HG03439 (cell line): ENCODE results near the gene ARHGAP29.
"Not testable (repeated sequence)": the region's sequence is repeated elsewhere in the genome, so short reads cannot be mapped to it uniquely, and the experiment has no call there.

Experiments
- ATAC-seq: cut with Tn5 transposase; IDR thresholded peaks from one replicate; pipeline ENCODE4 v1.9.1; 2021; ENCODE audit warnings: mild to moderate bottlenecking, moderate library complexity; ENCODE audit not compliant: unreplicated experiment

Gene ARHGAP29

GRCh38 chr1:94183197-94183815 lies 54.1 kb downstream of the ARHGAP29 start:
- ATAC-seq: no peak

- ATAC-seq: no peak
Observed at GRCh38 chr1:94182191-94182590, 55.2 kb downstream of the ARHGAP29 start.

GRCh38 chr1:94180650-94181049 lies 56.7 kb downstream of the ARHGAP29 start:
- ATAC-seq: no peak

- ATAC-seq: no peak
Observed at GRCh38 chr1:94178901-94179300, 58.5 kb downstream of the ARHGAP29 start.

- no peak for ATAC-seq
Observed at GRCh38 chr1:94169126-94169525, 68.3 kb downstream of the ARHGAP29 start.

GRCh38 chr1:94165843-94166242 lies 71.5 kb downstream of the ARHGAP29 start:
- ATAC-seq: no peak

GRCh38 chr1:94164885-94165284 lies 72.5 kb downstream of the ARHGAP29 start:
- ATAC-seq: not testable (repeated sequence)

GRCh38 chr1:94164121-94164520 lies 73.3 kb downstream of the ARHGAP29 start:
- not testable (repeated sequence) for ATAC-seq

- ATAC-seq: not testable (repeated sequence)
Observed at GRCh38 chr1:94163249-94163648, 74.1 kb downstream of the ARHGAP29 start.

GRCh38 chr1:94160811-94161210 lies 76.6 kb downstream of the ARHGAP29 start:
- no peak for ATAC-seq

- ATAC-seq: no peak
Observed at GRCh38 chr1:94156096-94156625, 81.2 kb downstream of the ARHGAP29 start.

- ATAC-seq: no peak
Observed at GRCh38 chr1:94154989-94155388, 82.4 kb downstream of the ARHGAP29 start.

GRCh38 chr1:94153133-94153532 lies 84.3 kb downstream of the ARHGAP29 start:
- ATAC-seq: no peak

- ATAC-seq: not testable (repeated sequence)
Observed at GRCh38 chr1:94149166-94149565, 88.2 kb downstream of the ARHGAP29 start.

GRCh38 chr1:94146273-94146672 lies 91.1 kb downstream of the ARHGAP29 start:
- ATAC-seq: no peak

- no peak for ATAC-seq
Observed at GRCh38 chr1:94144836-94145235, 92.5 kb downstream of the ARHGAP29 start.

GRCh38 chr1:94143809-94144176 lies 93.6 kb downstream of the ARHGAP29 start:
- no peak for ATAC-seq

GRCh38 chr1:94143173-94143808 lies 94.1 kb downstream of the ARHGAP29 start:
- no peak for ATAC-seq

- no peak for ATAC-seq
Observed at GRCh38 chr1:94142583-94142982, 94.8 kb downstream of the ARHGAP29 start.

GRCh38 chr1:94142022-94142421 lies 95.4 kb downstream of the ARHGAP29 start:
- ATAC-seq: no peak

GRCh38 chr1:94132111-94132510 lies 105.3 kb downstream of the ARHGAP29 start:
- no peak for ATAC-seq

- no peak for ATAC-seq
Observed at GRCh38 chr1:94130851-94131595, 106.4 kb downstream of the ARHGAP29 start.
